Sigmoid colon (tissue), 4 donors: ENCODE data around the gene KCP.

Source experiments
- CTCF ChIP-seq, 4 experiments: fragments of 450-650 bp in 3 of 4; fragments of 200-600 bp in 1 of 4; IDR thresholded peaks; one replicate each; pipeline ENCODE4 v1.5.1; 2016 to 2019; ENCODE audit warnings: antibody characterized with exemption in 4 of 4, mild to moderate bottlenecking in 3 of 4, moderate library complexity in 2 of 4
- EP300 ChIP-seq, 4 donors: sonication (generic); formaldehyde crosslinking; IDR thresholded peaks; one replicate each; pipeline ENCODE4 v1.6.1; 2017; ENCODE audit warnings: antibody characterized with exemption in 4 of 4
- POLR2A ChIP-seq, 2 donors: fragments of 450-650 bp; IDR thresholded peaks; one replicate each; pipeline ENCODE4 v1.6.1; 2016; ENCODE audit warnings: antibody characterized with exemption in 2 of 2, mild to moderate bottlenecking in 2 of 2, moderate library complexity in 2 of 2
- POLR2AphosphoS5 ChIP-seq, 4 donors: sonication (generic); formaldehyde crosslinking; IDR thresholded peaks; one replicate each; pipeline ENCODE4 v1.6.1; 2017; ENCODE audit warnings: antibody characterized with exemption in 4 of 4

DNA sequence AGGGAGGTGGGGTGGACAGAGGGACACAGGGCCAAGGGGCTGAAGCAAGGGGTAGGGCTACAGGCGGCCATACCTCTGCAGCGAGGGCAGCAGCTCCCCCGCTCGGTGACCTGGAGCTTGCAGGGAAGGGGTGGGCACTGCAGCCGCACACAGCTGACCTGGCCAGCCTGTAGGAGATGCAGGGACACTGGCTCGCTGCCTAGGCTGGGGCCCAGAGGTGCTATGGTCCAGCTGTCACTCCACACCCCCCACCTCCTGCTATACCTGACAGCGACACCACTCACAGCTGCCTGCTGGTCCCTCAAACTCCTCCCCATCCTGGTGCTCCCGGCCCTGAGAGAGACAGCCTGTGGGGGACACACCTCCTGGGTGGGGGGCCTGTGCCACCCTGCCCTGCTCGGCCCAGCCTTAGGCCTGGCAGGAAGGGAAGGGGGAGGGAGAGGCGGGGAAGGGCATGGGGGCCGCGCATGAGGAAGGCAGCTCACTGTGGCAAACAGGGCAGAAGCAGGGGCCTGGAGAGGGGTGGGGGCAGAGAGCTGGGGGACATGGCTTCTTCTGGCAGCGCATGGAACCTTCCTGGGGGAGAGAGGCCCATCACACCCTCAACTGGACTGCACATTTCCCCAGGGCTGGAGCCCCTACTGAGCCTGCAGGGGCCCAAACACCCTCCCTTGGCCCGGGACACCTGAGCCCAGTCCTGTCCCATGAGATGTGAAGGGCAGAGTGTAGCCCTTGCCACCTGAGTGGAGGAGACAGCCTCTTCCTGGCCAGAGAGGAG is 23.9 kb downstream of the KCP start:
- TF ChIP-seq CTCF (IDR thresholded peaks at IDR 0.05) (no peak), POLR2A (IDR thresholded peaks at IDR 0.05) (no peak), POLR2AphosphoS5 (IDR thresholded peaks at IDR 0.05) (no peak), EP300 (IDR thresholded peaks at IDR 0.05) (no peak)
